Trophoblast cell (in vitro differentiated cells and primary cell): Measurements from ENCODE around the gene CDH11.

Experiments
- DNase-seq, 2 donors: peaks; one replicate each; pipeline ENCODE4 v3.0.0-alpha.2; 2016
- H2AFZ ChIP-seq: 2 replicates; pipeline ENCODE4 v1.6.1; 2013; ENCODE audit warnings: low read length, moderate library complexity, mild to moderate bottlenecking; ENCODE audit not compliant: insufficient read depth, poor library complexity
- H2AK5ac ChIP-seq: 2 replicates; pipeline ENCODE4 v1.6.1; 2013; ENCODE audit warnings: mild to moderate bottlenecking, low read length
- H2BK120ac ChIP-seq: 2 replicates; pipeline ENCODE4 v1.6.1; 2013; ENCODE audit warnings: low read length, mild to moderate bottlenecking, moderate library complexity; ENCODE audit not compliant: insufficient read depth, poor library complexity
- H2BK12ac ChIP-seq: 2 replicates; pipeline ENCODE4 v1.6.1; 2013; ENCODE audit warnings: mild to moderate bottlenecking, low read length, moderate library complexity
- H2BK5ac ChIP-seq: 2 replicates; pipeline ENCODE4 v1.6.1; 2013; ENCODE audit warnings: low read length, low read depth, moderate library complexity, mild to moderate bottlenecking; ENCODE audit not compliant: poor library complexity
- H3K14ac ChIP-seq: 2 replicates; pipeline ENCODE4 v1.6.1; 2013; ENCODE audit warnings: mild to moderate bottlenecking, low read length
- H3K18ac ChIP-seq: 2 replicates; pipeline ENCODE4 v1.6.1; 2013; ENCODE audit warnings: mild to moderate bottlenecking, low read length
- H3K23ac ChIP-seq: 2 replicates; pipeline ENCODE4 v1.6.1; 2013; ENCODE audit warnings: low read length
- H3K27ac ChIP-seq: 2 replicates; pipeline ENCODE4 v1.5.1; 2013; ENCODE audit warnings: low read depth, mild to moderate bottlenecking, inconsistent platforms, low read length, moderate library complexity
- H3K27me3 ChIP-seq: 2 replicates; pipeline ENCODE4 v1.6.1; 2013; ENCODE audit warnings: inconsistent platforms, mild to moderate bottlenecking, low read length, moderate library complexity; ENCODE audit not compliant: insufficient read depth
- H3K36me3 ChIP-seq, 2 experiments: 1 replicate in 1 of 2; 2 replicates in 1 of 2; pipeline ENCODE4 v1.6.1; 2013; ENCODE audit warnings: low read length in 2 of 2, mild to moderate bottlenecking in 2 of 2, moderate library complexity in 1 of 2; ENCODE audit not compliant: insufficient read depth in 2 of 2, control insufficient read depth in 1 of 2
- H3K4ac ChIP-seq: 2 replicates; pipeline ENCODE4 v1.6.1; 2013; ENCODE audit warnings: low read depth, mild to moderate bottlenecking, low read length, moderate library complexity
- H3K4me1 ChIP-seq, 2 experiments: 1 replicate in 1 of 2; 2 replicates in 1 of 2; pipeline ENCODE4 v1.6.1; 2013; ENCODE audit warnings: low read length in 2 of 2, mild to moderate bottlenecking in 2 of 2, moderate library complexity in 1 of 2; ENCODE audit not compliant: insufficient read depth in 2 of 2, control insufficient read depth in 1 of 2
- H3K4me2 ChIP-seq: 2 replicates; pipeline ENCODE4 v1.6.1; 2013; ENCODE audit warnings: inconsistent platforms, mild to moderate bottlenecking, low read length, moderate library complexity
- H3K4me3 ChIP-seq: 2 replicates; pipeline ENCODE4 v1.5.1; 2013; ENCODE audit warnings: mild to moderate bottlenecking, low read depth, low read length, inconsistent platforms
- H3K79me1 ChIP-seq: one replicate; pipeline ENCODE4 v1.6.1; 2013; ENCODE audit warnings: low read length
- H3K79me2 ChIP-seq: 2 replicates; pipeline ENCODE4 v1.6.1; 2013; ENCODE audit warnings: low read length, mild to moderate bottlenecking; ENCODE audit not compliant: control insufficient read depth, insufficient read depth, poor library complexity
- H3K9ac ChIP-seq: 2 replicates; pipeline ENCODE4 v1.6.1; 2013; ENCODE audit warnings: mild to moderate bottlenecking, low read length
- H3K9me3 ChIP-seq: 2 replicates; pipeline ENCODE4 v1.6.1; 2013; ENCODE audit warnings: low read depth, mild to moderate bottlenecking, control low read depth, inconsistent platforms, low read length; ENCODE audit not compliant: insufficient read depth
- H4K12ac ChIP-seq: 2 replicates; pipeline ENCODE4 v1.6.1; 2013; ENCODE audit warnings: low read depth, mild to moderate bottlenecking, low read length, moderate library complexity
- H4K8ac ChIP-seq: 2 replicates; pipeline ENCODE4 v1.6.1; 2013; ENCODE audit warnings: low read depth, mild to moderate bottlenecking, low read length, moderate library complexity
- H4K91ac ChIP-seq: one replicate; pipeline ENCODE4 v1.6.1; 2013; ENCODE audit warnings: low read depth, mild to moderate bottlenecking, low read length, moderate library complexity
- WGBS: extraction: QIAGEN DNeasy Blood & Tissue Kit; methylation state at CpG from one replicate; pipeline ENCODE4 v1.1.7; 2013; ENCODE audit warnings: missing lambda C conversion rate; ENCODE audit not compliant: insufficient read length, insufficient coverage; ENCODE audit errors: extremely low coverage; 5-methylcytosine and 5-hydroxymethylcytosine counted together

The CDH11 gene

DNA sequence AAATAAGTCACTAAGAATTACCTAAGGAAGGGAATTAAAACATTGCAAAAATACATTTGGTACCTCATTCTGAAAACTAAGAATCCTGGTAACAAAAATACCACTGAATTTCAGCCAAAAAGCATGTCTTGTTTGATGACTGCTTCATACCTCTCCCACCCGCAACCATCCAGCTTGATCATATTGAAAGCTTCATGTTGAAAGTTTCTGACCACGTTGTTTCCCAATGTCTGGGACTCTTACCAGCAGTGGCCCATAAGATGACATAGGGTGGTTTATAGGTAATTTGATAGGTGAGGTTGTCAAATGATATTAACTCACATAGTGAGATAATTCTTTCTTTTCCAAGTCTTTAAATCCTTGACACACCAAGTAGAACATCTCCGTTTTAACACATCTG, 139.3 kb downstream of the CDH11 start:
- H3K18ac ChIP-seq = no peak overlapping the region
- no peak overlapping the region for H4K91ac ChIP-seq
- no peak for DNase-seq
- no peak overlapping the region for H2BK5ac ChIP-seq
- H3K4ac ChIP-seq = no peak overlapping the region
- no peak overlapping the region for H2BK120ac ChIP-seq
- H3K36me3 ChIP-seq = peaks cover 15 to 36% of the 10 kb centered on the region in 2 experiments
- no peak overlapping the region for H2AFZ ChIP-seq
- WGBS = no CpG with 5 or more reads among the region's 3 CpGs
- H3K14ac ChIP-seq = no peak overlapping the region
- no peak overlapping the region for H4K12ac ChIP-seq
- no peak overlapping the region for H2AK5ac ChIP-seq
- no peak overlapping the region for H3K4me2 ChIP-seq
- H3K23ac ChIP-seq = no peak overlapping the region
- no peaks in the 10 kb centered on the region for H3K9me3 ChIP-seq
- no peak overlapping the region for H3K27ac ChIP-seq
- H3K9ac ChIP-seq = no peak overlapping the region
- no peaks in the 10 kb centered on the region for H3K4me1 ChIP-seq
- no peak overlapping the region for H3K4me3 ChIP-seq
- no peak overlapping the region for H2BK12ac ChIP-seq
- no peak overlapping the region for H4K8ac ChIP-seq
- H3K79me1 ChIP-seq = no peaks in the 10 kb centered on the region
- no peaks in the 10 kb centered on the region for H3K79me2 ChIP-seq
- no peaks in the 10 kb centered on the region for H3K27me3 ChIP-seq

GRCh38 chr16:64981568-64982281, 140.1 kb downstream of the CDH11 start:
- whole genome bisulfite sequencing = no CpG with 5 or more reads among the region's 11 CpGs
- H3K27ac ChIP-seq = no peak overlapping the region
- no peaks in the 10 kb centered on the region for H3K27me3 ChIP-seq
- H3K4ac ChIP-seq = no peak overlapping the region
- H4K8ac ChIP-seq = no peak overlapping the region
- no peak overlapping the region for H4K91ac ChIP-seq
- H3K4me2 ChIP-seq = no peak overlapping the region
- no peaks in the 10 kb centered on the region for H3K9me3 ChIP-seq
- H2AK5ac ChIP-seq = no peak overlapping the region
- H3K9ac ChIP-seq = no peak overlapping the region
- no peaks in the 10 kb centered on the region for H3K4me1 ChIP-seq
- no peak overlapping the region for H3K4me3 ChIP-seq
- no peak for DNase-seq
- H3K36me3 ChIP-seq = peaks cover 17 to 36% of the 10 kb centered on the region in 2 experiments
- no peak overlapping the region for H2BK12ac ChIP-seq
- no peak overlapping the region for H3K14ac ChIP-seq
- peak overlapping the region; percentile 30 for H4K12ac ChIP-seq
- no peak overlapping the region for H3K23ac ChIP-seq
- H2BK120ac ChIP-seq = no peak overlapping the region
- H2AFZ ChIP-seq = no peak overlapping the region
- no peak overlapping the region for H3K18ac ChIP-seq
- no peaks in the 10 kb centered on the region for H3K79me2 ChIP-seq
- H3K79me1 ChIP-seq = no peaks in the 10 kb centered on the region
- H2BK5ac ChIP-seq = no peak overlapping the region

GRCh38 chr16:64977206-64977920, 144.5 kb downstream of the CDH11 start:
- no peaks in the 10 kb centered on the region for H3K4me1 ChIP-seq
- H3K4ac ChIP-seq = no peak overlapping the region
- no peak overlapping the region for H3K4me2 ChIP-seq
- no peak for DNase-seq
- H3K27me3 ChIP-seq = no peaks in the 10 kb centered on the region
- H2AFZ ChIP-seq = no peak overlapping the region
- no peaks in the 10 kb centered on the region for H3K79me2 ChIP-seq
- H3K4me3 ChIP-seq = no peak overlapping the region
- peaks cover 24 to 36% of the 10 kb centered on the region in 2 experiments for H3K36me3 ChIP-seq
- H2AK5ac ChIP-seq = no peak overlapping the region
- no peak overlapping the region for H4K91ac ChIP-seq
- H3K9me3 ChIP-seq = no peaks in the 10 kb centered on the region
- no peak overlapping the region for H3K18ac ChIP-seq
- no peak overlapping the region for H3K9ac ChIP-seq
- H3K27ac ChIP-seq = no peak overlapping the region
- no peak overlapping the region for H2BK12ac ChIP-seq
- H2BK120ac ChIP-seq = no peak overlapping the region
- H3K23ac ChIP-seq = no peak overlapping the region
- no peak overlapping the region for H2BK5ac ChIP-seq
- H3K14ac ChIP-seq = no peak overlapping the region
- no peak overlapping the region for H4K12ac ChIP-seq
- no peak overlapping the region for H4K8ac ChIP-seq
- H3K79me1 ChIP-seq = no peaks in the 10 kb centered on the region
- no CpG with 5 or more reads among the region's 4 CpGs for WGBS

GRCh38 chr16:64975821-64976220, 146.0 kb downstream of the CDH11 start:
- WGBS = no CpG with 5 or more reads among the region's 1 CpG
- H4K12ac ChIP-seq = no peak overlapping the region
- H3K27me3 ChIP-seq = no peaks in the 10 kb centered on the region
- H3K4me1 ChIP-seq = no peaks in the 10 kb centered on the region
- H3K4ac ChIP-seq = no peak overlapping the region
- no peaks in the 10 kb centered on the region for H3K79me1 ChIP-seq
- no peak overlapping the region for H3K4me2 ChIP-seq
- no peak overlapping the region for H3K9ac ChIP-seq
- H3K4me3 ChIP-seq = no peak overlapping the region
- H3K79me2 ChIP-seq = no peaks in the 10 kb centered on the region
- H3K18ac ChIP-seq = no peak overlapping the region
- H3K9me3 ChIP-seq = no peaks in the 10 kb centered on the region
- H4K91ac ChIP-seq = no peak overlapping the region
- no peak overlapping the region for H3K27ac ChIP-seq
- no peak overlapping the region for H2BK120ac ChIP-seq
- H4K8ac ChIP-seq = no peak overlapping the region
- H2BK12ac ChIP-seq = no peak overlapping the region
- H2AK5ac ChIP-seq = no peak overlapping the region
- DNase-seq = no peak
- H3K14ac ChIP-seq = no peak overlapping the region
- H3K23ac ChIP-seq = no peak overlapping the region
- H2AFZ ChIP-seq = no peak overlapping the region
- H3K36me3 ChIP-seq = peaks cover 14 to 34% of the 10 kb centered on the region in 2 experiments
- no peak overlapping the region for H2BK5ac ChIP-seq
